UCSD-AML1 (cell line): Measurements from ENCODE around the gene PDCD6IP.
"Not testable (repeated sequence)": the region's sequence is repeated elsewhere in the genome, so short reads cannot be mapped to it uniquely, and the experiment has no call there.

Experiments
- DNase-seq: peaks from one replicate; lab custom pipeline; 2025; ENCODE audit not compliant: unreplicated experiment; lab: John Stamatoyannopoulos, UW

Gene PDCD6IP

GRCh38 chr3:33850599-33850998 is 52.2 kb downstream of the PDCD6IP start:
- DNase-seq: not testable (repeated sequence)

- not testable (repeated sequence) for DNase-seq
These were observed 57.0 kb downstream of the PDCD6IP start for GRCh38 chr3:33855407-33855806.

- no peak for DNase-seq
These were observed 57.6 kb downstream of the PDCD6IP start for GRCh38 chr3:33855884-33856546.

- DNase-seq: not testable (repeated sequence)
These were observed 59.3 kb downstream of the PDCD6IP start for GRCh38 chr3:33857701-33858100.

GRCh38 chr3:33858131-33858530 is 59.7 kb downstream of the PDCD6IP start:
- DNase-seq: no peak

- DNase-seq: no peak
These were observed 62.1 kb downstream of the PDCD6IP start for GRCh38 chr3:33860373-33861050.

GRCh38 chr3:33865133-33865532 is 66.7 kb downstream of the PDCD6IP start:
- no peak for DNase-seq

GRCh38 chr3:33868309-33868708 is 69.9 kb downstream of the PDCD6IP start:
- no peak for DNase-seq

GRCh38 chr3:33869977-33870376 is 71.5 kb downstream of the PDCD6IP start:
- no peak for DNase-seq

- DNase-seq: no peak
These were observed 76.4 kb downstream of the PDCD6IP start for GRCh38 chr3:33874815-33875214.

GRCh38 chr3:33875680-33876079 is 77.2 kb downstream of the PDCD6IP start:
- no peak for DNase-seq

- no peak for DNase-seq
These were observed 78.8 kb downstream of the PDCD6IP start for GRCh38 chr3:33877187-33877586.

GRCh38 chr3:33879540-33879939 is 81.1 kb downstream of the PDCD6IP start:
- DNase-seq: no peak

- DNase-seq: no peak
These were observed 83.0 kb downstream of the PDCD6IP start for GRCh38 chr3:33881156-33882064.

- DNase-seq: no peak
These were observed 83.9 kb downstream of the PDCD6IP start for GRCh38 chr3:33882296-33882695.

GRCh38 chr3:33883538-33883950 is 85.1 kb downstream of the PDCD6IP start:
- no peak for DNase-seq

- no peak for DNase-seq
These were observed 85.6 kb downstream of the PDCD6IP start for GRCh38 chr3:33883951-33884561.

- DNase-seq: no peak
These were observed 86.3 kb downstream of the PDCD6IP start for GRCh38 chr3:33884701-33885100.

GRCh38 chr3:33885496-33885895 is 87.1 kb downstream of the PDCD6IP start:
- DNase-seq: no peak

- DNase-seq: no peak
These were observed 87.6 kb downstream of the PDCD6IP start for GRCh38 chr3:33886015-33886414.

- no peak for DNase-seq
These were observed 89.0 kb downstream of the PDCD6IP start for GRCh38 chr3:33887478-33887877.
